HEK293 (cell line): ENCODE measurements around the gene ITGB6.
"Not testable (repeated sequence)": the region's sequence is repeated elsewhere in the genome, so short reads cannot be mapped to it uniquely, and the experiment has no call there.

Experiments
- HOXC10 ChIP-seq: sonication (generic); formaldehyde crosslinking; IDR thresholded peaks from 2 replicates; pipeline ENCODE4 v1.8.1; 2023; ENCODE audit warnings: mild to moderate bottlenecking, missing genetic modification reagents
- PRDM10 ChIP-seq: fragments of 450-650 bp; formaldehyde crosslinking; IDR thresholded peaks from 2 replicates; pipeline ENCODE4 v1.5.1; 2016; ENCODE audit warnings: missing biosample characterization, missing genetic modification characterization
- REST ChIP-seq: fragments of 450-650 bp; formaldehyde crosslinking; IDR thresholded peaks from 2 replicates; pipeline ENCODE4 v1.5.1; 2016; ENCODE audit warnings: missing biosample characterization, missing genetic modification characterization
- ZBTB21 ChIP-seq: fragments of 450-650 bp; formaldehyde crosslinking; IDR thresholded peaks from 2 replicates; pipeline ENCODE4 v1.5.1; 2017; ENCODE audit warnings: missing biosample characterization, missing genetic modification characterization
- ZBTB7A ChIP-seq: fragments of 450-650 bp; formaldehyde crosslinking; IDR thresholded peaks from 2 replicates; pipeline ENCODE4 v1.5.1; 2016; ENCODE audit warnings: low read depth, missing biosample characterization, missing genetic modification characterization
- ZFP37 ChIP-seq: fragments of 450-650 bp; formaldehyde crosslinking; IDR thresholded peaks from 2 replicates; pipeline ENCODE4 v1.5.1; 2016; ENCODE audit warnings: missing biosample characterization, missing genetic modification characterization
- ZFP41 ChIP-seq: fragments of 450-650 bp; formaldehyde crosslinking; IDR thresholded peaks from 2 replicates; pipeline ENCODE4 v1.5.1; 2016; ENCODE audit warnings: missing biosample characterization, missing genetic modification characterization, borderline replicate concordance
- ZFP69B ChIP-seq: fragments of 450-650 bp; formaldehyde crosslinking; IDR thresholded peaks from 2 replicates; pipeline ENCODE4 v1.5.1; 2016; ENCODE audit warnings: missing biosample characterization, missing genetic modification characterization
- ZNF121 ChIP-seq: fragments of 450-650 bp; formaldehyde crosslinking; IDR thresholded peaks from 2 replicates; pipeline ENCODE4 v1.5.1; 2016; ENCODE audit warnings: missing biosample characterization, missing genetic modification characterization
- ZNF146 ChIP-seq: fragments of 450-650 bp; formaldehyde crosslinking; IDR thresholded peaks from 2 replicates; pipeline ENCODE4 v1.5.1; 2016; ENCODE audit warnings: missing biosample characterization, missing genetic modification characterization
- ZNF302 ChIP-seq: fragments of 450-650 bp; formaldehyde crosslinking; IDR thresholded peaks from 2 replicates; pipeline ENCODE4 v1.5.1; 2016; ENCODE audit warnings: missing biosample characterization, missing genetic modification characterization, low read depth
- TF ChIP-seq, protein P1 (sequence below): fragments of 450-650 bp; formaldehyde crosslinking; IDR thresholded peaks from 2 replicates; pipeline ENCODE4 v1.5.1; 2016; ENCODE audit warnings: missing biosample characterization, missing genetic modification characterization
- TF ChIP-seq, protein P2 (sequence below): fragments of 450-650 bp; formaldehyde crosslinking; IDR thresholded peaks from 2 replicates; pipeline ENCODE4 v1.5.1; 2016; ENCODE audit warnings: missing biosample characterization, missing genetic modification characterization
- TF ChIP-seq, protein P3 (sequence below): fragments of 450-650 bp; formaldehyde crosslinking; IDR thresholded peaks from 2 replicates; pipeline ENCODE4 v1.5.1; 2016; ENCODE audit warnings: missing biosample characterization, missing genetic modification characterization

- TF ChIP-seq, protein P1, sequence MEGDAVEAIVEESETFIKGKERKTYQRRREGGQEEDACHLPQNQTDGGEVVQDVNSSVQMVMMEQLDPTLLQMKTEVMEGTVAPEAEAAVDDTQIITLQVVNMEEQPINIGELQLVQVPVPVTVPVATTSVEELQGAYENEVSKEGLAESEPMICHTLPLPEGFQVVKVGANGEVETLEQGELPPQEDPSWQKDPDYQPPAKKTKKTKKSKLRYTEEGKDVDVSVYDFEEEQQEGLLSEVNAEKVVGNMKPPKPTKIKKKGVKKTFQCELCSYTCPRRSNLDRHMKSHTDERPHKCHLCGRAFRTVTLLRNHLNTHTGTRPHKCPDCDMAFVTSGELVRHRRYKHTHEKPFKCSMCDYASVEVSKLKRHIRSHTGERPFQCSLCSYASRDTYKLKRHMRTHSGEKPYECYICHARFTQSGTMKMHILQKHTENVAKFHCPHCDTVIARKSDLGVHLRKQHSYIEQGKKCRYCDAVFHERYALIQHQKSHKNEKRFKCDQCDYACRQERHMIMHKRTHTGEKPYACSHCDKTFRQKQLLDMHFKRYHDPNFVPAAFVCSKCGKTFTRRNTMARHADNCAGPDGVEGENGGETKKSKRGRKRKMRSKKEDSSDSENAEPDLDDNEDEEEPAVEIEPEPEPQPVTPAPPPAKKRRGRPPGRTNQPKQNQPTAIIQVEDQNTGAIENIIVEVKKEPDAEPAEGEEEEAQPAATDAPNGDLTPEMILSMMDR, result not testable (repeated sequence)
- TF ChIP-seq ZBTB21 (tag by site-specific recombination); REST (tag by site-specific recombination); PRDM10; ZNF302 (tag by site-specific recombination); ZNF121 (tag by site-specific recombination); ZNF146; ZFP37 (tag by site-specific recombination); ZFP41 (tag by site-specific recombination); ZFP69B (tag by site-specific recombination); ZBTB7A (tag by site-specific recombination); HOXC10: not testable (repeated sequence)
- TF ChIP-seq, protein P2, sequence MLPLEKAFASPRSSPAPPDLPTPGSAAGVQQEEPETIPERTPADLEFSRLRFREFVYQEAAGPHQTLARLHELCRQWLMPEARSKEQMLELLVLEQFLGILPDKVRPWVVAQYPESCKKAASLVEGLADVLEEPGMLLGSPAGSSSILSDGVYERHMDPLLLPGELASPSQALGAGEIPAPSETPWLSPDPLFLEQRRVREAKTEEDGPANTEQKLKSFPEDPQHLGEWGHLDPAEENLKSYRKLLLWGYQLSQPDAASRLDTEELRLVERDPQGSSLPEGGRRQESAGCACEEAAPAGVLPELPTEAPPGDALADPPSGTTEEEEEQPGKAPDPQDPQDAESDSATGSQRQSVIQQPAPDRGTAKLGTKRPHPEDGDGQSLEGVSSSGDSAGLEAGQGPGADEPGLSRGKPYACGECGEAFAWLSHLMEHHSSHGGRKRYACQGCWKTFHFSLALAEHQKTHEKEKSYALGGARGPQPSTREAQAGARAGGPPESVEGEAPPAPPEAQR (tag by site-specific recombination), result not testable (repeated sequence)
- TF ChIP-seq, protein P3, sequence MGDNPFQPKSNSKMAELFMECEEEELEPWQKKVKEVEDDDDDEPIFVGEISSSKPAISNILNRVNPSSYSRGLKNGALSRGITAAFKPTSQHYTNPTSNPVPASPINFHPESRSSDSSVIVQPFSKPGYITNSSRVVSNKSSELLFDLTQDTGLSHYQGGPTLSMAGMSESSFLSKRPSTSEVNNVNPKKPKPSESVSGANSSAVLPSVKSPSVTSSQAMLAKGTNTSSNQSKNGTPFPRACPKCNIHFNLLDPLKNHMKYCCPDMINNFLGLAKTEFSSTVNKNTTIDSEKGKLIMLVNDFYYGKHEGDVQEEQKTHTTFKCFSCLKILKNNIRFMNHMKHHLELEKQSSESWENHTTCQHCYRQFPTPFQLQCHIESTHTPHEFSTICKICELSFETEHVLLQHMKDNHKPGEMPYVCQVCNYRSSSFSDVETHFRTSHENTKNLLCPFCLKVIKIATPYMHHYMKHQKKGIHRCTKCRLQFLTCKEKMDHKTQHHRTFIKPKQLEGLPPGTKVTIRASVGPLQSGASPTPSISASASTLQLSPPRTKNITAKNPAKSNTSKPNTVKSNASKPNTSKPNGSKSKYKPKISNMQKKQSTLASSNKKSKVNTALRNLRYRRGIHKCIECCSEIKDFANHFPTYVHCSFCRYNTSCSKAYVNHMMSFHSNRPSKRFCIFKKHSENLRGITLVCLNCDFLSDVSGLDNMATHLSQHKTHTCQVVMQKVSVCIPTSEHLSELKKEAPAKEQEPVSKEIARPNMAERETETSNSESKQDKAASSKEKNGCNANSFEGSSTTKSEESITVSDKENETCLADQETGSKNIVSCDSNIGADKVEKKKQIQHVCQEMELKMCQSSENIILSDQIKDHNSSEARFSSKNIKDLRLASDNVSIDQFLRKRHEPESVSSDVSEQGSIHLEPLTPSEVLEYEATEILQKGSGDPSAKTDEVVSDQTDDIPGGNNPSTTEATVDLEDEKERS (tag by site-specific recombination), result not testable (repeated sequence)
These were observed 19.4 kb downstream of the ITGB6 start for GRCh38 chr2:160180690-160181089.
